ENCODE measurements around the gene CNDP1. TPM values are rescaled to one million over a fixed set of nuclear protein-coding genes. Genes with fewer than 3 reads are reported as not detected.

The CNDP1 gene, protein sequence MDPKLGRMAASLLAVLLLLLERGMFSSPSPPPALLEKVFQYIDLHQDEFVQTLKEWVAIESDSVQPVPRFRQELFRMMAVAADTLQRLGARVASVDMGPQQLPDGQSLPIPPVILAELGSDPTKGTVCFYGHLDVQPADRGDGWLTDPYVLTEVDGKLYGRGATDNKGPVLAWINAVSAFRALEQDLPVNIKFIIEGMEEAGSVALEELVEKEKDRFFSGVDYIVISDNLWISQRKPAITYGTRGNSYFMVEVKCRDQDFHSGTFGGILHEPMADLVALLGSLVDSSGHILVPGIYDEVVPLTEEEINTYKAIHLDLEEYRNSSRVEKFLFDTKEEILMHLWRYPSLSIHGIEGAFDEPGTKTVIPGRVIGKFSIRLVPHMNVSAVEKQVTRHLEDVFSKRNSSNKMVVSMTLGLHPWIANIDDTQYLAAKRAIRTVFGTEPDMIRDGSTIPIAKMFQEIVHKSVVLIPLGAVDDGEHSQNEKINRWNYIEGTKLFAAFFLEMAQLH
- polyA plus RNA-seq (not detected in 3 replicates), polyA minus RNA-seq (not detected in 3 replicates)
- polyA plus RNA-seq (2011; ENCODE audit: low read depth) = not detected
- not detected in 2 replicates for polyA plus RNA-seq (2011; cell fraction: cytosol; rRNA removed)
- not detected in 2 replicates for polyA plus RNA-seq (2011; cell fraction: nucleus; rRNA removed)
- polyA plus RNA-seq (2012; ENCODE audit: low replicate concordance) = 0.27 TPM in 1 of 2 replicates, not detected in the other
- polyA minus RNA-seq (2011; cell fraction: cytosol; rRNA and poly(A)+ RNA removed) = not detected
- polyA minus RNA-seq (2011; cell fraction: nucleus; rRNA and poly(A)+ RNA removed) = not detected in 2 replicates

GRCh38 chr18:74534150-74534969, at the start of gene CNDP1:
CNDP1 (plus strand) TSS chr18:74534500; CDS start chr18:74534668, 168 bp downstream.
- H3K4me3 ChIP-seq (ENCODE audit: control insufficient read depth in 2 of 3, extremely low read depth in 1 of 3, insufficient read depth in 2 of 3, low read depth in 1 of 3, low read length in 3 of 3) = no peak within 1 kb of the TSS
- dilution Hi-C loops (cut with MboI; ENCODE audit: extremely low pct_ligation_motif_present, low sequenced_read_pairs) = no loop called here
- no peaks in the 10 kb centered on the region for H3K36me3 ChIP-seq (ENCODE audit: control insufficient read depth in 2 of 2, extremely low read depth in 1 of 2, insufficient read depth in 2 of 2, low read length in 2 of 2)
- no peaks in the 10 kb centered on the region for H3K9me3 ChIP-seq (ENCODE audit: control insufficient read depth, low read depth, low read length)
- FAIRE-seq (no peak), DNase-seq (ENCODE audit: low read depth, low spot score) (no peak)
- no peak within 1 kb of the TSS for H3K4me2 ChIP-seq (ENCODE audit: control insufficient read depth, extremely low read depth, insufficient read depth, low read depth, low read length)
- H2AFZ ChIP-seq (ENCODE audit: control insufficient read depth, low read length) = no peak within 1 kb of the TSS
- H3K79me2 ChIP-seq (ENCODE audit: control insufficient read depth, insufficient read depth, low read length) = no peaks in the 10 kb centered on the region
- no peak within 1 kb of the TSS for H3K9ac ChIP-seq (ENCODE audit: control insufficient read depth, extremely low read depth, insufficient read depth, low read length)
- no peaks in the 10 kb centered on the region for H4K20me1 ChIP-seq (ENCODE audit: control insufficient read depth, extremely low read depth, insufficient read depth, low read length)
- no peaks in the 10 kb centered on the region for H3K4me1 ChIP-seq (ENCODE audit: control insufficient read depth, extremely low read depth, insufficient read depth, low read length)
- H3K27ac ChIP-seq (ENCODE audit: control insufficient read depth, insufficient read depth, low read length) = no peak within 1 kb of the TSS
- H3K27me3 ChIP-seq (ENCODE audit: control insufficient read depth, extremely low read depth, insufficient read depth, low read length) = peaks cover 3% of the 10 kb centered on the region
- no peaks in the 10 kb centered on the region for H3K9me1 ChIP-seq (ENCODE audit: control insufficient read depth, extremely low read depth, insufficient read depth, low read length)
- TF ChIP-seq CTCF (optimal IDR thresholded peaks at IDR 0.05 in 1 of 3, IDR thresholded peaks at IDR 0.05 in 1 of 3, conservative IDR thresholded peaks at IDR 0.05 in 1 of 3; ENCODE audit: extremely low read depth in 1 of 3, insufficient read depth in 2 of 3, low read length in 3 of 3) (no peak), EZH2 (IDR thresholded peaks at IDR 0.05; ENCODE audit: low read length) (no peak)

DNA sequence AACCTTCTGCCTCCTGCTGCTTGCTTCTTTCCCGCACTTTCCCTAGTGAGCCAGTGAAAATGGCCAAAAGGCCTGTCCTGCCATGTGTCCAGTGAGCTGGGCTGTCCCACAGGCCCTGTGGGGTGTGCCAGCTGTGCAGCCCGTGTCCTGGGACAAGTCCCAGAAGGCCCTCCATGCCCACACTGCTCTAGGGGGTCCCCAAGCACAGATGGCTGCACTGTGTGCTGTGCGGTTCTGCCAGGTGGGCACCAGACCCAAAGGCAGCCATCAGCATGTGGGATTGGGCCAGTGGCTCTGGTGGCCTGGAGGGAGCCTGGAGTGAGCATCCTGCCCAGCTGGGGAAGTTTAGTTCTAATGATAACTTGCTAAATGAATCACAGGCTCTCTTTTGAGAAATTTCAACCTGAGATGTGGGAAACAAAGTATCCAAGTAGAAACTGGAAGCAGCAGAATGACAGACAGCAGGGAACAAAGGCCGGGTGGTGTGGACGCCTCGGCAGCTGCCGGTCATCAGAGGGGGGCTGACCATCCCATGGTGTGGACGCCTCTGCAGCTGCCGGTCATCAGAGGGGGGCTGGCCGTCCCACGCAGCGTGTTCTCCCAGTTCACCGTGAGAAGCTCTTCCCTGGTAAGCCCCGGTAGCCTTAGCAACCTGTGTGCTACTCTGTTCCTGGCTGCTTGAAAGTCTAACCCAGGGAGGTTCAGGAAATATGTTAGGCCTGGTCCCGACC, 48.0 kb upstream of the CNDP1 start:
- Histone ChIP-seq H3K27me3 (ENCODE audit: control insufficient read depth, extremely low read depth, insufficient read depth, low read length) (no peaks in the 10 kb centered on the region), H3K36me3 (ENCODE audit: control insufficient read depth in 2 of 2, extremely low read depth in 1 of 2, insufficient read depth in 2 of 2, low read length in 2 of 2) (no peaks in the 10 kb centered on the region), H3K4me3 (ENCODE audit: control insufficient read depth in 2 of 3, extremely low read depth in 1 of 3, insufficient read depth in 2 of 3, low read depth in 1 of 3, low read length in 3 of 3) (no peak overlapping the region), H3K4me2 (ENCODE audit: control insufficient read depth, extremely low read depth, insufficient read depth, low read depth, low read length) (no peak overlapping the region), H3K9me3 (ENCODE audit: control insufficient read depth, low read depth, low read length) (no peaks in the 10 kb centered on the region), H3K9ac (ENCODE audit: control insufficient read depth, extremely low read depth, insufficient read depth, low read length) (no peak overlapping the region), H3K27ac (ENCODE audit: control insufficient read depth, insufficient read depth, low read length) (no peak overlapping the region), H3K79me2 (ENCODE audit: control insufficient read depth, insufficient read depth, low read length) (no peaks in the 10 kb centered on the region), H4K20me1 (ENCODE audit: control insufficient read depth, extremely low read depth, insufficient read depth, low read length) (no peaks in the 10 kb centered on the region), H3K9me1 (ENCODE audit: control insufficient read depth, extremely low read depth, insufficient read depth, low read length) (no peaks in the 10 kb centered on the region), H3K4me1 (ENCODE audit: control insufficient read depth, extremely low read depth, insufficient read depth, low read length) (peaks cover 5% of the 10 kb centered on the region), H2AFZ (ENCODE audit: control insufficient read depth, low read length) (no peak overlapping the region)
- no peak for FAIRE-seq
- no peak for DNase-seq (ENCODE audit: low read depth, low spot score)
- no peak for TF ChIP-seq EZH2 (IDR thresholded peaks at IDR 0.05; ENCODE audit: low read length)
- no peak for TF ChIP-seq CTCF (optimal IDR thresholded peaks at IDR 0.05 in 1 of 3, IDR thresholded peaks at IDR 0.05 in 1 of 3, conservative IDR thresholded peaks at IDR 0.05 in 1 of 3; ENCODE audit: extremely low read depth in 1 of 3, insufficient read depth in 2 of 3, low read length in 3 of 3)
- dilution Hi-C loops (cut with MboI; ENCODE audit: extremely low pct_ligation_motif_present, low sequenced_read_pairs) = no loop called here
